Mesendoderm (in vitro differentiated cells): ENCODE results near the gene CUL1.

Experiments used
- DNase-seq: peaks from one replicate; pipeline ENCODE4 v3.0.0; 2013
- H2AK5ac ChIP-seq: 2 replicates; pipeline ENCODE4 v1.6.1; 2013; ENCODE audit warnings: low read length, inconsistent platforms
- H2BK120ac ChIP-seq: 2 replicates; pipeline ENCODE4 v1.6.1; 2013; ENCODE audit warnings: low read depth, mild to moderate bottlenecking, low read length, moderate library complexity, mixed read lengths
- H2BK15ac ChIP-seq: replicated peaks from 2 replicates; pipeline ENCODE4 v1.6.1; 2013; ENCODE audit warnings: low read depth, mild to moderate bottlenecking, moderate library complexity
- H2BK5ac ChIP-seq: 2 replicates; pipeline ENCODE4 v1.6.1; 2013; ENCODE audit warnings: low read length, inconsistent platforms
- H3K18ac ChIP-seq: 2 replicates; pipeline ENCODE4 v1.6.1; 2013; ENCODE audit warnings: mild to moderate bottlenecking, low read length, mixed read lengths
- H3K23ac ChIP-seq: one replicate; pipeline ENCODE4 v1.6.1; 2013; ENCODE audit warnings: low read length
- H3K27ac ChIP-seq: 2 replicates; pipeline ENCODE4 v1.5.1; 2013; ENCODE audit warnings: low read depth, mild to moderate bottlenecking, inconsistent platforms, low read length, moderate library complexity
- H3K27me3 ChIP-seq: 2 replicates; pipeline ENCODE4 v1.6.1; 2013; ENCODE audit warnings: low read length, control low read depth, mild to moderate bottlenecking, inconsistent platforms; ENCODE audit not compliant: insufficient read depth, poor library complexity
- H3K36me3 ChIP-seq: 2 replicates; pipeline ENCODE4 v1.6.1; 2013; ENCODE audit warnings: low read length, inconsistent platforms; ENCODE audit not compliant: control insufficient read depth, insufficient read depth
- H3K4ac ChIP-seq: one replicate; pipeline ENCODE4 v1.6.1; 2013; ENCODE audit warnings: low read depth, mild to moderate bottlenecking, low read length, moderate library complexity
- H3K4me1 ChIP-seq: 2 replicates; pipeline ENCODE4 v1.6.1; 2013; ENCODE audit warnings: low read depth, low read length, inconsistent platforms; ENCODE audit not compliant: control insufficient read depth
- H3K4me2 ChIP-seq: 2 replicates; pipeline ENCODE4 v1.6.1; 2013; ENCODE audit warnings: low read length
- H3K4me3 ChIP-seq: 2 replicates; pipeline ENCODE4 v1.5.1; 2013; ENCODE audit warnings: mild to moderate bottlenecking, low read length
- H3K56ac ChIP-seq: one replicate; pipeline ENCODE4 v1.6.1; 2013; ENCODE audit warnings: low read length
- H3K79me1 ChIP-seq: 2 replicates; pipeline ENCODE4 v1.6.1; 2013; ENCODE audit warnings: low read length, inconsistent platforms
- H3K79me2 ChIP-seq: 2 replicates; pipeline ENCODE4 v1.6.1; 2013; ENCODE audit warnings: mild to moderate bottlenecking, low read length; ENCODE audit not compliant: control insufficient read depth, insufficient read depth
- H3K9ac ChIP-seq: 2 replicates; pipeline ENCODE4 v1.6.1; 2013; ENCODE audit warnings: low read length, inconsistent platforms
- H4K5ac ChIP-seq: one replicate; pipeline ENCODE4 v1.6.1; 2013; ENCODE audit warnings: low read length
- H4K8ac ChIP-seq: one replicate; pipeline ENCODE4 v1.6.1; 2013; ENCODE audit warnings: low read depth, mild to moderate bottlenecking, control low read depth, low read length, moderate library complexity
- WGBS: extraction: QIAGEN DNeasy Blood & Tissue Kit; methylation state at CpG from one replicate; pipeline ENCODE4 v1.1.7; 2013; ENCODE audit warnings: low lambda C conversion rate, missing lambda C conversion rate; ENCODE audit not compliant: insufficient coverage; ENCODE audit errors: extremely low coverage; 5-methylcytosine and 5-hydroxymethylcytosine counted together

Gene CUL1

GRCh38 chr7:148787571-148788295 is 89.0 kb downstream of the CUL1 start:
- Histone ChIP-seq H2BK5ac (no peak overlapping the region), H2AK5ac (no peak overlapping the region), H2BK15ac (no peak overlapping the region), H3K4me2 (no peak overlapping the region), H3K79me1 (no peaks in the 10 kb centered on the region), H4K8ac (no peak overlapping the region), H3K4me3 (no peak overlapping the region), H3K27ac (no peak overlapping the region), H2BK120ac (no peak overlapping the region), H3K23ac (no peak overlapping the region), H3K9ac (no peak overlapping the region), H4K5ac (no peak overlapping the region), H3K56ac (no peak overlapping the region), H3K79me2 (no peaks in the 10 kb centered on the region), H3K27me3 (no peaks in the 10 kb centered on the region), H3K36me3 (peaks cover 9% of the 10 kb centered on the region), H3K18ac (no peak overlapping the region), H3K4ac (no peak overlapping the region), H3K4me1 (no peaks in the 10 kb centered on the region)
- whole genome bisulfite sequencing = no CpG with 5 or more reads among the region's 14 CpGs
- no peak for DNase-seq

GRCh38 chr7:148789220-148789619 is 90.5 kb downstream of the CUL1 start:
- no peak overlapping the region for H4K8ac ChIP-seq
- no peak overlapping the region for H2BK120ac ChIP-seq
- no peaks in the 10 kb centered on the region for H3K79me1 ChIP-seq
- no peak overlapping the region for H2BK5ac ChIP-seq
- H3K27ac ChIP-seq = no peak overlapping the region
- no peak overlapping the region for H3K56ac ChIP-seq
- H4K5ac ChIP-seq = no peak overlapping the region
- no peak overlapping the region for H3K4ac ChIP-seq
- no CpG with 5 or more reads among the region's 7 CpGs for WGBS
- H3K18ac ChIP-seq = no peak overlapping the region
- no peak overlapping the region for H2BK15ac ChIP-seq
- H3K23ac ChIP-seq = no peak overlapping the region
- H3K36me3 ChIP-seq = peaks cover 11% of the 10 kb centered on the region
- no peak for DNase-seq
- H3K4me2 ChIP-seq = no peak overlapping the region
- no peak overlapping the region for H2AK5ac ChIP-seq
- no peaks in the 10 kb centered on the region for H3K79me2 ChIP-seq
- no peak overlapping the region for H3K9ac ChIP-seq
- H3K4me3 ChIP-seq = no peak overlapping the region
- no peaks in the 10 kb centered on the region for H3K27me3 ChIP-seq
- H3K4me1 ChIP-seq = no peaks in the 10 kb centered on the region

- Histone ChIP-seq H3K23ac (no peak overlapping the region), H3K79me1 (no peaks in the 10 kb centered on the region), H3K79me2 (no peaks in the 10 kb centered on the region), H3K27me3 (no peaks in the 10 kb centered on the region), H3K4me1 (no peaks in the 10 kb centered on the region), H3K36me3 (peaks cover 11% of the 10 kb centered on the region), H3K27ac (no peak overlapping the region), H2AK5ac (no peak overlapping the region), H4K5ac (no peak overlapping the region), H2BK5ac (no peak overlapping the region), H2BK15ac (no peak overlapping the region), H4K8ac (no peak overlapping the region), H3K9ac (no peak overlapping the region), H3K4me3 (no peak overlapping the region), H3K4ac (no peak overlapping the region), H3K56ac (no peak overlapping the region), H3K4me2 (no peak overlapping the region), H2BK120ac (no peak overlapping the region), H3K18ac (no peak overlapping the region)
- DNase-seq = no peak
- no CpG with 5 or more reads among the region's 8 CpGs for WGBS
These were observed 91.5 kb downstream of the CUL1 start for GRCh38 chr7:148790131-148790726.

GRCh38 chr7:148790850-148791249 is 92.1 kb downstream of the CUL1 start:
- Histone ChIP-seq H2BK120ac (no peak overlapping the region), H4K5ac (no peak overlapping the region), H2BK15ac (no peak overlapping the region), H3K56ac (no peak overlapping the region), H3K4me2 (no peak overlapping the region), H3K4me1 (no peaks in the 10 kb centered on the region), H3K9ac (no peak overlapping the region), H2BK5ac (no peak overlapping the region), H3K27ac (no peak overlapping the region), H3K79me2 (no peaks in the 10 kb centered on the region), H3K18ac (no peak overlapping the region), H3K4me3 (no peak overlapping the region), H3K4ac (no peak overlapping the region), H3K36me3 (peaks cover 11% of the 10 kb centered on the region), H3K23ac (no peak overlapping the region), H3K79me1 (no peaks in the 10 kb centered on the region), H3K27me3 (no peaks in the 10 kb centered on the region), H4K8ac (no peak overlapping the region), H2AK5ac (no peak overlapping the region)
- DNase-seq = no peak
- no CpG with 5 or more reads among the region's 2 CpGs for WGBS

- no peak overlapping the region for H3K56ac ChIP-seq
- no peak overlapping the region for H2BK5ac ChIP-seq
- H3K36me3 ChIP-seq = peaks cover 11% of the 10 kb centered on the region
- no peak overlapping the region for H2BK120ac ChIP-seq
- no peak overlapping the region for H3K9ac ChIP-seq
- H3K4me2 ChIP-seq = no peak overlapping the region
- WGBS = no CpG with 5 or more reads among the region's 15 CpGs
- H3K79me2 ChIP-seq = no peaks in the 10 kb centered on the region
- no peak overlapping the region for H4K8ac ChIP-seq
- H3K23ac ChIP-seq = no peak overlapping the region
- no peak overlapping the region for H3K27ac ChIP-seq
- H3K27me3 ChIP-seq = no peaks in the 10 kb centered on the region
- no peak overlapping the region for H4K5ac ChIP-seq
- no peaks in the 10 kb centered on the region for H3K4me1 ChIP-seq
- DNase-seq = no peak
- H3K4me3 ChIP-seq = no peak overlapping the region
- H3K4ac ChIP-seq = no peak overlapping the region
- H3K18ac ChIP-seq = no peak overlapping the region
- no peaks in the 10 kb centered on the region for H3K79me1 ChIP-seq
- H2BK15ac ChIP-seq = no peak overlapping the region
- H2AK5ac ChIP-seq = no peak overlapping the region
These were observed 92.8 kb downstream of the CUL1 start for GRCh38 chr7:148791546-148791945.

- Histone ChIP-seq H3K18ac (no peak overlapping the region), H3K27ac (no peak overlapping the region), H2AK5ac (no peak overlapping the region), H3K36me3 (peaks cover 6% of the 10 kb centered on the region), H3K56ac (no peak overlapping the region), H2BK5ac (no peak overlapping the region), H3K79me1 (no peaks in the 10 kb centered on the region), H2BK120ac (no peak overlapping the region), H3K79me2 (no peaks in the 10 kb centered on the region), H3K9ac (no peak overlapping the region), H2BK15ac (no peak overlapping the region), H4K8ac (no peak overlapping the region), H3K27me3 (no peaks in the 10 kb centered on the region), H3K23ac (no peak overlapping the region), H3K4me2 (no peak overlapping the region), H3K4me3 (no peak overlapping the region), H3K4me1 (no peaks in the 10 kb centered on the region), H4K5ac (no peak overlapping the region), H3K4ac (no peak overlapping the region)
- DNase-seq = no peak
- no CpG with 5 or more reads among the region's 1 CpG for WGBS
These were observed 94.9 kb downstream of the CUL1 start for GRCh38 chr7:148793590-148793989.
